HG02588 (cell line): ENCODE results near the gene S100A8.
"Not testable (repeated sequence)": the region's sequence is repeated elsewhere in the genome, so short reads cannot be mapped to it uniquely, and the experiment has no call there.

Experiments used
- ATAC-seq: cut with Tn5 transposase; IDR thresholded peaks from one replicate; pipeline ENCODE4 v1.9.1; 2021; ENCODE audit warnings: mild to moderate bottlenecking, moderate library complexity; ENCODE audit not compliant: unreplicated experiment

The S100A8 gene

GRCh38 chr1:153390938-153391710 lies at the start of gene S100A8:
Gene S100A8, minus strand, starts transcription at chr1:153391073. Its CDS starts 538 bp downstream, at chr1:153390535.
- no peak for ATAC-seq

DNA sequence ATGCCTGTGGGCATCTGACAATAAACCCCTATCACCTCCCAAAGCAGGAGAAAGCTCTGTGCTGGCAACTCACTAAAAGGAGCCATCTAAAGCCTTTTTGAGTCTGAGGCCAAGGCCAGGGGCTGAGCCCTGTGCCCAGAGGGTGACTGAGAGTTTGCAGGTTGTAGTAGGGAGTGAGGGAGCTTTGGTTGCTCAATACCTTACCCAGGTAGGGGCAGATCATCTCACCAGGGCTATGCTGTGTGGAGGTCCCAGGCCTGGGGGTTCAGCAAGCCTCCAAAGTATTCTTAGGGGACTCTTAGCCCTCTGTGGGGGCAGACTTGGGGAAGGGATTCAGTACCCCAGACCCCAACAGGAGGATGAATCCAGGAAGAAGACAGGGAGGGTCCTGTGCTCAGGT lies 48.4 kb upstream of the S100A8 start:
- ATAC-seq: no peak

DNA sequence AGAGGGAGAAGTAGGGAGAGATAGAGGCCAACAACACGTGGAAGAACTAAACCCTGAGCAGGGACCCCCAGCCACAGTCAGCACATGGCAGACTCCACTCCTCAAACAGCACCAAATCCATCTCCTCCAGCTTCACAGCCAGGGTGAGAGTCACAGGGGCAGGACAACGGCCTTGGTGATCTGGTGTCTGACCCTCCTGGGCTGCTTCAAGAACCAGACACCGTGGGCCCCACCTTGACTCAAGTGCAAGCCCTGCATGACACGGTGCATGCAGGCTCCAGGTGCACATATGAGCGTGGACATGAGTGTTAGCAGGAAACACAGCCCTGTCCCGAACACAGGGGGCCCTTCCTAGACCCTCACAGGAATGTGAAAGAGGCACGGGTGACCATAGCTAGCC lies 47.7 kb upstream of the S100A8 start:
- ATAC-seq: no peak

- no peak for ATAC-seq
Measured at GRCh38 chr1:153437236-153437635, 46.4 kb upstream of the S100A8 start.

- no peak for ATAC-seq
Measured at GRCh38 chr1:153434746-153435455, 44.0 kb upstream of the S100A8 start.

GRCh38 chr1:153432874-153433681 lies 42.2 kb upstream of the S100A8 start:
- no peak for ATAC-seq

DNA sequence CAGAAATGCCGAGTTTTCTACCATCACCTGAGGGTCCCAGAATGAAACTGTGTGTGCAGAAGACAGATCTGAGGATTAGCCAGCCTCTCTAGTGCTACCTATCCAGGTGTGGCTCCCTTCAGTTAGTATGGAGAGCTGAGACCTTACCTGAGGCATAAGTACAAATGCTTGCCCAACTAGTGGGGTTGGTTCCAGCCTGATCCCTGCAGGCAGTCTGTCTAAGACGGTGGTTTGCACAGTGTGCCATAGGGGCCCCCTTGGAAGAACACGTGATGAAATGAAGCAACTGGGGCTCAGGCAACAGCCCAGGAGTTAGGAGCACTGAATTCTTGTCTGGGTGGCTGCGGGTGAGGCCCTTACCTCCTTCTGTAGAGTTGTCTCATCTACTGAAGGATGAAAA lies 41.1 kb upstream of the S100A8 start:
- no peak for ATAC-seq

DNA sequence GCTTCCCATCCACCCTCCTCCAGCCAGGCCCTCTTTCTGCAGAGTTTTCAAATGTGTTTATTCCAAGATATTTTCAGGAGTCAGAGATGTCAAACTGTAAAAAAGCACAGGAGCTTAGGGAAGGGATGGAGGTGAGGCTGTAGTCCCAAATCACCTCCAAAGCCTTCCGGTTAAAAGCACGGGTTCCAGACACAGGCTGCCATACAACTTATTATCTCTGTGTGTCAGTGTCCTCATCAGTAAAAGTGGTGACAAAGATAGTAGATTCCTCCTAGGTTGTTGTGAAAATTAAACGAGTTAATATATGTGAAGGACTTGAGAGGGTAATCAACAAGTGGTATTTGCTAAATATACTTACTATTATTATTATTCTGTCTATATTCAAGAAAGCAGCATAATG lies 40.6 kb upstream of the S100A8 start:
- no peak for ATAC-seq

DNA sequence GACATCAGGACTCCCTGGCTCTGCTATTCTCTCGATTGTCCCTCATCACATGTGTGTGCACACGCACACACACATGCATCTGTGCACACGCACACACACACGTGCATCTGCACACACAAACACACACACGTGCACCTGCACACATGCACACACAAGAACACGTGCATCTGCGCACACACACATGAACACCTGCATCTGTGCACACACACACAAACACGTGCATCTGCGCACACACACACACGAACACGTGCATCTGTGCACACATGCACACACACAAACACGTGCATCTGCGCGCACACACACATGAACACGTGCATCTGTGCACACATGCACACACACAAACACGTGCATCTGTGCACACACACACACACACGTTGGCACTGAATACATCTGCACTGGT lies 40.1 kb upstream of the S100A8 start:
- no peak for ATAC-seq

DNA sequence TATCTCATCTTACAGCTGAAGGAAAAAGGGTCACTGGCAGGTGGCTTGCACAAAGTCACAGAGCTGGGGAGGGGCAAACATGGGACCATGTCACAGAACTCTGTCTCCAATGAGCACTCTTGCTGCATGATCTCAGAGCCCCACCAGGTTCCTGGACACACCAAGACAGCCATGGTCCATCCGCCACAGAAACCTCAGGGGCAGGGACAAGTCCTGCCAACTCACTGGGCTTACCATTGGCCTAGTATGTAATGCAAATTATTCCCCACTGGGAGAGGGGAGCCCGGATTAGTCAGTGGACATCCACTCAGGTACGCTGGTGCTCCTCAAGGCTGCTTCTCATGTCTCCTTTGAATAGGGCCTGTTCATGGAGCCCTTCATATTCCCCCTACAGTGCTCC lies 39.7 kb upstream of the S100A8 start:
- ATAC-seq: no peak

GRCh38 chr1:153430166-153430553 lies 39.3 kb upstream of the S100A8 start:
- no peak for ATAC-seq

GRCh38 chr1:153429266-153430165 lies 38.6 kb upstream of the S100A8 start:
- no peak for ATAC-seq

GRCh38 chr1:153428791-153429190 lies 37.9 kb upstream of the S100A8 start:
- ATAC-seq: no peak

DNA sequence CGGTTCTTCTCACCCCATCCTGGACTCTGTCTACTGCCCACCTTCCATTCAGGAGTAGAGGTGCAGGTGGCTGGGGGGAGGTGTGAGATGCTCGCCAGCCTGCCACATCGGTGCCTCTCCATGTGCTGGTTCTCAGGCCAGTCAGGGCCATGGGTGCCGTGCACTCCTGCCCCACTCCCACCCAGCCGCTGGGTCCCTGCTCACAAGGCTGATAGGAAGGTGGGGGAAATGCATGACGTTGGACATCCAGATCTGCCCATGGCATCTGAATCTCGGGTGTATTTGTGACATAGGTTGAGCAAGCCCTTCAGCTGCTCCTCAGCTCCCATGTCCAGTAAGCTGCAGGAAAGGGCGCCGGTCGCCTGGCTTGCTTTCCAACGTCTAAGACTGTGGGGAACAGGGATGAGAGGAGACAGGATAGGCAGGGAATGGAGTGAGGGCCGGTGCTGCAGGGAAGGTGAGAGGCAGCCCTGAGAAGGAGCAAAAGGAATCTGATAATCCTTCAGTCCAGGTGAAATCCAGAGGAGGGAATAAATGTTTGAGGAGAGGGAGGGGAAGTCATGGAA lies 37.3 kb upstream of the S100A8 start:
- ATAC-seq: no peak

DNA sequence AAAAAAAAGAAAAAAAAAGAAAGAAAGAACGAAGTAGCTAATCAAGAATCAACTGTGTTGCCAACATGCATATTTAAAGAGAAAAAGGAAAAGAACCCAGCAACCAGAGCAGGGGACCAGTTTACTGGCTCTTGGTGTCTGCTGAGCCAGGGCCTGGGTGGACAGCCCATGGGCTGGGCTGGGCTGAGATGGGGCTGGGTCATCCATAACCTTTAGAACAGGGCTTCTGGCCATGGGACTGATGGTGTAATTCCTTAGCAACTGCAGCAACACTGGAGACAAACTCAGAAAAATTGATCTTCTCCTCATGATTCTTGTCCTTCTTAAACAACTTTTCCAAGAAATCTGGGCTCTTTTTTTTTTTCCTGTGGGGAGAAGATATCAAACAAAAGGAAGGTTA lies 35.9 kb upstream of the S100A8 start:
- ATAC-seq: no peak

- ATAC-seq: no peak
Measured at GRCh38 chr1:153422450-153423068, 31.7 kb upstream of the S100A8 start.

DNA sequence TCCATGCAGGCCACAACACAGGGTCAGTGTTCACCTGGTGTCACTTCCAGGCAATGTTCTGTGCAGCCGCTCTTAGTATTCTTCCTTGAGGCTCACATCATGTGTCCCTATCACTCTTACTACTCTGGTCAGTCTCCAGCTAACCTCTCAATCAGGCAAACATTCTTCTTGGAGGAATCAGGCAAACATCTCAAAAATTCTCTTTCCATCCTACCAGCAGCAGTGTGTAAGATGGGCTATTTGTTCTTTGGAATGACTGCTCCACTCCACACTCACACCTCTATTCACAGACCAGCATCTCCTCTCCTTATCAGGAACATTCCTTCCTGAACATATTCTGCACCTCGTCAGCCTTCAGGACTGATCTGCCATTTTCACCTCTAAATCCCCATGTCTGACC lies 29.4 kb upstream of the S100A8 start:
- no peak for ATAC-seq

- not testable (repeated sequence) for ATAC-seq
Measured at GRCh38 chr1:153419436-153419793, 28.5 kb upstream of the S100A8 start.

DNA sequence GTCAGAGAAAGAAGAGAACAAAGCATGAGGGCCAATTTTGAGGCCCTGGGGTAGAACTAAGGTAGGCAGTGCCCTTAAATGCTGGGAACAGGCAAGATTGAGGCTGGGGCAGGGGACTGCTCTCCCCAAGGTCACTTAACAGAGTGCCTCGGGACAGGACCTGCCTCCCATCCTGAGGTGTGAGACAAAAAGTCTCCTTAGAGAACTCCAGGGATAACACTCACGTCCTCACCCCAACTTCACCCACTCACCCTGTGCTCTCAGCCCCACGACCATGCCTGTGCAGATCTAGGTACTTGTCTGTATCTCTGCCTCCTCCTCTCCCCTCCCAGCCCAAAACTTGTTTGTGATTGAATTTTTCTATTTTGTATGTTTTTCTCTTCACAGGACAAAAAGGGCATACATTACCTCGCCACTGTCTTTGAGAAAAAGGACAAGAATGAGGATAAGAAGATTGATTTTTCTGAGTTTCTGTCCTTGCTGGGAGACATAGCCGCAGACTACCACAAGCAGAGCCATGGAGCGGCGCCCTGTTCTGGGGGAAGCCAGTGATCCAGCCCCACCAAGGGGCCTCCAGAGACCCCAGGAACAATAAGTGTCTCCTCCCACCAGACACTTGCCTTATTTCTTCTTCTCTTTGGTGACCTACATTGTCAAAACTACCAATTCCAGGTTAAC lies 28.0 kb upstream of the S100A8 start:
- ATAC-seq: not testable (repeated sequence)
